GM19438 (cell line): Measurements from ENCODE around the gene MOB3B.
A peak's percentile ranks its signal among the peaks of the same experiment; 100 is the strongest.

ENCODE experiments used
- ATAC-seq: cut with Tn5 transposase; IDR thresholded peaks from one replicate; pipeline ENCODE4 v1.9.1; 2021; ENCODE audit warnings: low read depth; ENCODE audit not compliant: unreplicated experiment

The MOB3B gene

DNA sequence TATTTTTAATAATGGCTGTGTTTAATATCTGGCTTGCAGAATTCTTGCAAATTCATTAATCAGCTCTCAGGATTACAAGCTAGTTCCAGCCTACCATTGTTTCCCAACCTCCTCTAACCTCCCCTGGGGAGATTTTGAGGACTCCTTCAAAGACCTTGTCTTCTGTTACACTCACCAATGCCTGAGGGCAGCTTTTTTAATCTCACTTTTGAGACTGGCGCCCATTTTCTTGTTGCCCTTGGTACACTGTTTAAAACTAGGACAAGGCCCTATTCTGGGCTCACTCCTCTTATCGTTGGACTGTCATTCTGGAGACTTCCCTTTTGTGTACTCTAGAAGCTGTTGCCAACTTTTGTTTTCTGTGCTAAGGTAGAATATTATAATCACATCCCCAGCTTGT is 219.0 kb downstream of the MOB3B start:
- no peak for ATAC-seq

DNA sequence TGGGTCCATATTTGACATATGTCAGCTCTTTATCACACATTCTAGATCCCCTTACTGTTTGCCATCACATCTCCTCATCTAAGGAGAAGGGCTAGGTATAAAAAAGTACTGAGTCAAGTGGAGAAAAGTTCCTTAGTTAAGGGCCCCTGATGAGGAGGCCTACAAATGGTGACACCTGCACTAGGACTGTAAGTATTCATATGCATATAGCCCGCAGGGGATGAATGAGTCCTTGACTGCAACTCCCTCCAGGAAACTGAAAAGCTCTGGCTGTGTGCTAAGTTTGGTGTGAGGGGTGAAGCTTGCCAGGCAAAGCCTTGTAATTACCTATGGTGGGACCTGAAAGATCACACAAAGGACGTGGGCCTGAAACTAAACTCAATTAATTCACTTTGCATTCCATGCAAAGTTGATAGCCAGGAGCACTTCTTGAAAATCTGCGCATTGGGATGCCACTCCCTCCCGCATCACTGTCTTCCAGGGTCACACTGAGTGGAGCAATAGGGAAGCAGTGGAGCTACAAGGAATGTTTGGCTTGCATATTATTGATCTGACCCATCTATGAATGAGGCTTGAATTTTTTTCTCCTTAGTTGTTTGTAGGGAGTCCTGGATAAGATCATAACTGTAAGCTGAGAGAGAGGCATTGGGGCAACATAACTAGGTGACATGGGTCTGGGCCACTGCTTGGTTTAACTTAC is 220.8 kb downstream of the MOB3B start:
- ATAC-seq, result no peak

DNA sequence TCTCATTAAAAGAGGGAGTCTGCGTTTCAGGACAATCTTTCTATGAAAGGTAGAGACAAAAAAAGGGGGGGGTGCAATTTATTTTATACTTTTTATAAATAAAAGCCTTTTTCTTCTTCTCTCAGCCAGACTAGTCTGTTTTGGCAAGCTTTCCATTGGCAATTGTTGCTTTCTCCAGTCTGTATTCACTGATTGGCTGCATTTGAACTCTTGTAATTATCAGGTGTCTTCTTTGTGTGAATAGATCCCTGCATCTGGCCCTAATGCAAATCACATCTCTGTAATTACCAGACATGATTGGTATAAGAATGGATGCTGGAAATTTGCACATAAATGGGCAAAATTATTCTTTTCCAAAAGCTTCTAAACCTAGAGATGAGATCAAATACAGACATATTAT is 225.1 kb downstream of the MOB3B start:
- no peak for ATAC-seq

DNA sequence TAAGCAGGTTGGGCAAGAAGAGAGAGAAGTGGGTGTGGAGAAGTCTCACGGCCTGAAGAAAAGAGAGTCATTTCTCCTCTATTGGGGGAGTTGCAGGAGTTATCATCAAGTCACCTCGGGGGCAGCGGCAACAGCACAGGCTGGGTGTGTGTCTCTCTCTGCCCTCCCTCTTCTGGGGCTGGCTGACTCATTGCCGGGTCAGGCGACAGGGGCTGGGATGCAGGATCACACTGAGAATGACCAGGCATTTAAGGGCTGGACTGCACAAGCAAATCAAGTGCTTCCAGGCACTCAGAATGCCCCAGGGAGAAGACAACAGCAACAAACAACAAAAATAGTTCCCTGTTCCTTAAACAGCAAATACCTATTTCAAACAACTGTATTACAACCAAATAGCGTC is 226.4 kb downstream of the MOB3B start:
- no peak for ATAC-seq

DNA sequence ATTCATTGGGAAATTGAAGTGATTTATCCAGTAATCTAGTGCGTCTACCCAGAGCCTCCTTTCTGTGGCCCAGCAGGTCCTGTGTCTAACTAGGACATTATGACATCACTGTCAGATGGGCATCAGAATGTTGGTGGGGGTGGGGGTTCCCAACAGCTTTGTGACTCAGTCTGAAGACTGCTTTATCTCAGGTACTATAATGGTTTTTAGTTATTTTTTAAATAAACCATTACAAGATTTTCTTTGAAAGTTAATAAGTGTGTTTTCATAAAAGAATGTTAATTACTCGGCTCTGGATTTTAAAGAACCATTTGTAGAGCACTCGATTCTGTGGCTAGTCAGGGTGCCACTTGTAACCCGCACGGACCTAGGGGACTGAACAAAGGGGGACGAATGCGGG is 232.6 kb downstream of the MOB3B start, which contains the start of gene EQTN:
EQTN (minus strand) TSS at position 101 of the 400 bp plus-strand sequence; CDS start at position 6, 95 bp downstream.
- ATAC-seq, result no peak

DNA sequence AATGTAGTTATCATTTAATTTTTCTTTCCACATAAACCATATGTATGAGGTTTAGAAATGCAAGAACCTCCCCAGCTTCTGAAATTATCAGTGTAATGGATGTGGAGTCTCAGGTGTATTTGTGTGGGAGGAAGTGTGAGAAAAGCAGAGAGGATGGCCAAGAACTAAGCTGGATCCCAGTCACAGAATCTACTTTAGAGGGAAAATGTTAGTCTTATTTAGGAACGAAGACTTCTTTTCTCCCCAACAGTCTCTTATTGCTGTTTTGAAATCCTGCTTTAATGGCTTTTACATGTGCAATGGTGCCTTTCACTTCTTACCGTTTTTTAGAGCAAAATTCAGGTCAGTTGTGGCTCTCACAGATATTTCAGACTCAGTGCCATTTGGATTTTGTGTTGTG is 235.6 kb downstream of the MOB3B start:
- no peak for ATAC-seq

DNA sequence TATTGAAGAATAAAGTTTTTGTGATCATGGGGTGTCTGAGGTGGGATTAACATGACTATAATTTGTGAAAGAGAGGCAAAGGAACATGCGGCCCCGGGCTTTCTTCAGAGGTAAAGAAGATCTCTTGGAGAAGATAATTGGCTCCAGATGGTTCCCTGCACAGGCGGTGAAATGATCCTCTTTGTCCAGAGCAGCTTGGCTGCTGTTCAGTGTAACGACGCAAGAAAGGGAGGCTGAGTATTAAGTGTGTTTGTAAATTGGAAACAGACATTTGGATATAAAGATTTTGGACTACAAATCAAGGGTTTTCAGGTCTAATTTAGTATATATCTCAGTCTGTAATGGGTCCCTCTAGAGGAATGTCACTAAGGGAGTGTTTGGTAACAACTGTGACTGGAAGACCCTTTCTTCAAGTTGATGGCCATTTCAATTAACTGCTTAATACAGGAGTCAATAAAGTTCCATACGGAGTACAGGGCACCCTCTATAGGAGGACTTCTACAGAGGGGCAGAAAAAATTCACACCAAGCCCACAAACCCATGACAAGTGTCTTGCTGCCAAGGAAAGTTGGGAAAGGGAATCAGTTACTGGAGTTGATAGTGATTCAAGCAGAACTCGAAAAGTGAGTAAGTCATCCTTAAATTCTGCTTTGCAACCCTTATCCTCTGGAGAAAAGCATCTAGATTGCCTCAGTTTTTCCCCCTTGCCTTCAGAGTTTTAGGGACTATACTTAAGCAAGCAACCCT is 236.8 kb downstream of the MOB3B start:
- ATAC-seq, result no peak

DNA sequence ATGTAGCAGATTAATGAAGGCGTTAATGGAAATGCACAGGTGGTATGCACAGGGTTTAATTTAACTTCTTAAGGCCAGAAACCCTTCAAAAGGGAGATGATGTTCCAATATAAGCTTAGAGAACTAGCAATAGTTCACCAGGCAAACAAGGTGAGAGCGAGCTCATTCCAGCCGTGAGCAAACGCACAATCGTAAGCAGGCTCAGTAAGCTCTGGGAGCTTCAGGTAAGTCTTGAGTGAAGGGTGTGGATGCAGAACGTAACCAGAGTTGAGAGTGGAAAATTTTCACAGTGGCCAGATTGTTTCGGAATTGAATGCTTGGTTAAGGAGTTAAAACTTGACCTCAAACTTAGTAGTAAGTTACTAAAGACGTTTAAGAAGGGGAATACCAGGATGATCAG is 238.3 kb downstream of the MOB3B start:
- ATAC-seq, result no peak

DNA sequence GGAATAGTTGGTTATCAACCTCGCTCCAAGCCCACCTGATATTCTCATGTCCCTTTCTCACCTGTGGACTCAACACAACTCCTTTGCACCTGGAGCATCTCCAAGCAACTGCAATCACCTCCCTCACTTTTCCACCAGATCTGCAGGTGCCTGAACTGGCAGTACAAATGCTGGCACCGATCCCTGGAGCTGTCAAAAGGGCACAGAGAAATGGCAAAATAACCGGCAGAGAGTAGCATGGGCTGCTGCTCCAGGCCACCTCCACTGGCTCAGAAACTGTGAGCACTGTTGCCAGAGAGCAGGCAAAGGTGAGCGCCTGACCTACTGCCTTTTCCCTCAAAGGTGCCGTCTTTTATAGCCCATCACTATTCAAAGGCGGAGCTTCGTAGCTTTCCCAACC is 247.3 kb downstream of the MOB3B start:
- no peak for ATAC-seq

DNA sequence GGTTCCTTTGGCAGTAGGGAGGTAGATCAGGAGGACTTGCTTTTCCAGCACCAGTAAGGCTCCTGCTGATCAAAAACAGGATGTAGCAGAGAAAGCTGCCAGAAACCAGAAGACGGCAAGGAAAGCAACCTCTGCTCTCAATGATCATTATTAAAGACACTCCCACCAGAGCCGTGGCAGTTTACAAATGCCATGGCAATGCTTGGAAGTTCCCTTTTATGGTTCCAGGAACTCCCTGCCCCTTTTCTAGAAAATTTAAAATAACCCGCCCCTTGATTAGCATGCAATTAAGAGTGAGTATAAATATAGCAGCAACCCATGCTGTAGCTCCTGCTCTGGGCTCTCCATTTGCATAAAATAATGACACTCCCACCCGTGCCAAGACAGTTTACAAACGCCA is 248.8 kb downstream of the MOB3B start:
- ATAC-seq, result no peak

DNA sequence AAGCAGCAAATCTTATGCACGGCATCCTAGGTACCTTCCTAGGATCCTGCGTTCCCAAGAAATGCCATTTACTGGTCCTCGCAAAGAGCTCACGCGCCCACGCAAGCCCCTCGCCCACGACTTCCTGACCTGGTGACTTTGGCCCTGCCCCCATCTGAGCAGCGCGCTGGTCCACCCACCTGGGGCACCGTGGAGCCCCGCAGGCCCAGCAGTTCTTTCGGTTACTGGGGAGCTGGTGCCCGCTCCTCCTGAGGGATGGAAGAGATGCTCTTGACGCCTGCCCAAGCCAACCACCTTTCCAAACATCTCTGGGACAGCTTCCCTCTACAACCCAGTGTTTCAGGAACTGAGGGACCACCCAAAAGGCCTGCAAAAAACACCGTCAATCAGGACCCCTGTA is 249.4 kb downstream of the MOB3B start:
- ATAC-seq, result no peak

DNA sequence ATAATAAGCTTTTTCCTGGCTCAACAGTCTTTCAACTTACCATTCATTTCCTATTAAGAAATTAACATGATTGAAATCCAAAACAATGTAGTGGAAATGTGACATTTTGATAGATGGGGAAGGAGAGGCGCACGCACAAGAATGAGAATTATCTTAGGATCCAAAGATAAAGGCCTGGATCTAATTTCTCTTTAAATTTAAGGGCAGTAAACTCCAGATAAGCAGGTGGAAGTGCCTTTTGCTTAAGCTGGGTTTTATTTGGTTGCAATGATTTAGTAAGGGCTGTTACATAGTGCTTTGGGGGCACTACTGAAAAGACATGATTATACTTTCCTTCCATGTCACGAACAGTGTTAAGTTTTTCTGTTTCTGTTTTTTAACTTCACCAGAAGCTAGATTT is 250.0 kb downstream of the MOB3B start:
- no peak for ATAC-seq

DNA sequence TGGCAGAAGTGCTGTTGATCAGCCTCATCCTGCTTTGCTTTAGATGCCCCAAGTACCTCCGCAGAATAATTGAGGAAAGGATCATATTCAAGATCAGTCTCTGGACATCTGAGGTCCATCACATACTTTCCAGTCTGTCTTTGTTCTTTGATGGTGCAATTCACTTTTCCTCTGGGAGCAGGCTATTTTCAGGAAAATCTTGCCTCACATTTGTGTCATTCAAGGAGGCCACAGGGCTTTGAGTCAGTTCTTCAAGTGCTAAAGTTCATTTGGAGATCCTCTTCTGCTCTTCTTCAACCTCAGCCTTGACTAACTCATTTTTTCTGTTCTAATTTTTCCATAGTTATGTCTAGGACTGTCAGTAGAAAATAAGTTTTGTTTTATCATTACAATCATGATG is 251.2 kb downstream of the MOB3B start:
- no peak for ATAC-seq

DNA sequence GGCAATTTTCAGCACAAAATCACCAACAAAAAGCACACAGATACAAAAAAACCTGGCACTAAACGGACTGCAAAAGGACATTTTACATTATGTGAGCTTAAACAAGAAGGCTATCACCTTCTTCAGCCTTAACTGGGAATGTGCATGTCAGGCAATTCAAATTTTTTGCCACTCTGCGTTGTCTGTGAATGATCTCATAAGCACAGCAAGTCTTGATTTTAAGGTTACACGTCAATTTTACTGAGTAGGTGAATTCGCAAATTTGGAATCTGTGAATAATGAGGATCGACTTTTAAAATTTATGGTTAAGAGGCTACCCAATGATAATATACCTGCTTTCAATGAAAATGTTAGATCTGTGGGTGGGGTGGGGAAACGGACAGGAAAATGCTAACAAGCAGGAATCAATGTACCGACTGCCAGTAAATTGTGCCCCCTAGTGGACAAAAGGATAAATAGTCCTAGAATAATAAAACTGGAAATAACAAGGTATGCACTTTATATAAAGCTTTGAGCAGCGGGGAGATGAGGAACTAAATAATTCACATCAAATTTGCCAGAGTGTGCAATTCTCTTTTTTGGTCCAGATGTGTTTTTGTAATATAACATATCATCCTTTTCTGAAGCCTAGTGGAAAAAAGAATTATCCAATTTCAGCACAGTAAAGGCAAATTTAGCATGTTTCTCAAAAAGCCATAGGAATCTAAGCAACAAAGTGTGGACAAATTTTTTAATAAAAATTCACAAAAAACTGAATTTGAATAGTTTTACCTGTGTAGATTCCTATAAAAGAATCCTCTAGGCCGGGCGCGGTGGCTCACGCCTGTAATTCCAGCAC is 253.2 kb downstream of the MOB3B start:
- ATAC-seq, result peak; percentile 63
